AG04449 (cell line): ENCODE data around the gene PTPRG.

ENCODE experiments used
- CTCF ChIA-PET: fragments of 350-600 bp; formaldehyde crosslinking; extraction: SDS; loops from one replicate; lab custom pipeline; 2021; ENCODE audit warnings: antibody characterized with exemption; lab: Yijun Ruan, JAX
- POLR2A ChIA-PET: fragments of 400-600, 350-600 bp; formaldehyde crosslinking; extraction: SDS; loops from one replicate; lab custom pipeline; 2020; ENCODE audit warnings: antibody characterized with exemption, inconsistent platforms; lab: Yijun Ruan, JAX
- DNase-seq: peaks from one replicate; pipeline ENCODE4 v3.0.0-alpha.2; 2010; ENCODE audit warnings: low read depth, low spot score
- H3K4me3 ChIP-seq: 2 replicates; pipeline ENCODE4 v1.5.1; 2011; ENCODE audit warnings: low read depth, mild to moderate bottlenecking, control low read depth, low read length
- TF ChIP-seq, protein P1 (sequence below): IDR thresholded peaks from one replicate; pipeline ENCODE4 v1.5.1; 2011; ENCODE audit warnings: mild to moderate bottlenecking, moderate library complexity, low read length, control low read depth, inconsistent platforms; ENCODE audit not compliant: insufficient read depth; ENCODE audit errors: missing control alignments

Gene PTPRG

DNA sequence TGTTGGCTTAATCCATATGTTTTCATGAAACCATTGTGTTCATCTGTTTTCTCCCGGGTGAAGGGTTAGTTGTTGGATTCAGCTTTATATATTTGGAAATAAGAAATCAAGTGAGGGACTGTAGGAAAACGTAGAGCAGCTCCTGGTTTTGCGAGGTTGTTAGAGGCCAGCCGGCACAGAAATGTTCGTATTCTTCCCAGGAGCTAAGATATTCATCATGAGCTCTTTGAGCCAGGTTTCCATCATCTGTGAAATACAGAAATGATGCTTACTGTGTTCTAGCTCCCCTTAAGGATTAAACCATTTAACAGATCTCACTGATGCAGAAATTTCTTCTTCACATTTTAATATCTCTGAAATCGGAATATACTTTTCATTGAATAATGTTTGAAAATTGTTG, 235.5 kb downstream of the PTPRG start:
- CTCF ChIA-PET, result interaction anchor here (1.1 kb wide), 1 partner anchor 17 kb away, joined by 3 read pairs; no protein-coding TSS in a partner anchor
- POLR2A ChIA-PET, result interaction anchor here (1.0 kb wide), 1 partner anchor 18 kb away, joined by 3 read pairs; no protein-coding TSS in a partner anchor
- TF ChIP-seq, protein P1, sequence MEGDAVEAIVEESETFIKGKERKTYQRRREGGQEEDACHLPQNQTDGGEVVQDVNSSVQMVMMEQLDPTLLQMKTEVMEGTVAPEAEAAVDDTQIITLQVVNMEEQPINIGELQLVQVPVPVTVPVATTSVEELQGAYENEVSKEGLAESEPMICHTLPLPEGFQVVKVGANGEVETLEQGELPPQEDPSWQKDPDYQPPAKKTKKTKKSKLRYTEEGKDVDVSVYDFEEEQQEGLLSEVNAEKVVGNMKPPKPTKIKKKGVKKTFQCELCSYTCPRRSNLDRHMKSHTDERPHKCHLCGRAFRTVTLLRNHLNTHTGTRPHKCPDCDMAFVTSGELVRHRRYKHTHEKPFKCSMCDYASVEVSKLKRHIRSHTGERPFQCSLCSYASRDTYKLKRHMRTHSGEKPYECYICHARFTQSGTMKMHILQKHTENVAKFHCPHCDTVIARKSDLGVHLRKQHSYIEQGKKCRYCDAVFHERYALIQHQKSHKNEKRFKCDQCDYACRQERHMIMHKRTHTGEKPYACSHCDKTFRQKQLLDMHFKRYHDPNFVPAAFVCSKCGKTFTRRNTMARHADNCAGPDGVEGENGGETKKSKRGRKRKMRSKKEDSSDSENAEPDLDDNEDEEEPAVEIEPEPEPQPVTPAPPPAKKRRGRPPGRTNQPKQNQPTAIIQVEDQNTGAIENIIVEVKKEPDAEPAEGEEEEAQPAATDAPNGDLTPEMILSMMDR, result no peak
- no peak overlapping the region for H3K4me3 ChIP-seq
- DNase-seq, result no peak

GRCh38 chr3:61802772-61803171, 241.4 kb downstream of the PTPRG start:
- TF ChIP-seq, protein P1, result no peak
- no peak for DNase-seq
- no peak overlapping the region for H3K4me3 ChIP-seq
- CTCF ChIA-PET, result no interaction called here
- POLR2A ChIA-PET, result no interaction called here

GRCh38 chr3:61803983-61804382, 242.6 kb downstream of the PTPRG start:
- ChIA-PET POLR2A (no interaction called here), CTCF (interaction anchor here (1.0 to 1.1 kb wide), 2 partner anchors 54 to 383 kb away, joined by 3 read pairs; no protein-coding TSS in a partner anchor)
- no peak overlapping the region for H3K4me3 ChIP-seq
- DNase-seq, result no peak
- TF ChIP-seq, protein P1, result no peak

GRCh38 chr3:61804782-61805181, 243.4 kb downstream of the PTPRG start:
- no peak overlapping the region for H3K4me3 ChIP-seq
- POLR2A ChIA-PET, result no interaction called here
- TF ChIP-seq, protein P1, result no peak
- CTCF ChIA-PET, result interaction anchor here (1.0 to 1.1 kb wide), 2 partner anchors 53 to 383 kb away, joined by 3 read pairs; no protein-coding TSS in a partner anchor
- DNase-seq, result no peak

- ChIA-PET POLR2A (no interaction called here), CTCF (no interaction called here)
- TF ChIP-seq, protein P1, result no peak
- no peak overlapping the region for H3K4me3 ChIP-seq
- DNase-seq, result no peak
These were observed 244.2 kb downstream of the PTPRG start for GRCh38 chr3:61805510-61806080.

DNA sequence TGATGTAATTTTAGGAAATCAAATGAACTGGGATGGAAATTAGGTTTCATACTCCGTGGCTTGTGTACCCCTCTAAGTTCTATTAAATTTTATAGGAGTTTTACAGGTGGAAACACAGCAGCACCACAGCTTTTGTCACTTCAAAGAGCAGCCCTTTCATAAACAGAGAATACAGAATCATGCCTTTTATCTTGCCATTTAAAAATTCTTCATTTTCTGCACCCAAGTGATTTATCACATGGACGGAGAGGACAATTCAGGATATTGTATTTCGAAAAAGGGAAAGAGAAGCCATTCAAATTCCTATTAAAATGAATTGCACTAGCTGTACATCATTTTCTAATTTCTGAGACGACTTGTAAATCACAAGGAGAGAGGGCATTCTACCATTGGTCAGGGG, 245.4 kb downstream of the PTPRG start:
- TF ChIP-seq, protein P1, result no peak
- ChIA-PET POLR2A (no interaction called here), CTCF (no interaction called here)
- no peak overlapping the region for H3K4me3 ChIP-seq
- DNase-seq, result no peak
